IPS-20b (cell line): ENCODE results near the gene ZNF529.

Experiments used
- H3K27ac ChIP-seq: one replicate; pipeline ENCODE4 v1.5.1; 2013; ENCODE audit warnings: low read length
- H3K27me3 ChIP-seq: 2 replicates; pipeline ENCODE4 v1.6.1; 2013; ENCODE audit warnings: mild to moderate bottlenecking, low read length, inconsistent platforms; ENCODE audit not compliant: insufficient read depth
- H3K36me3 ChIP-seq: 2 replicates; pipeline ENCODE4 v1.6.1; 2013; ENCODE audit warnings: low read depth, mild to moderate bottlenecking, inconsistent platforms, low read length, moderate library complexity; ENCODE audit not compliant: insufficient read depth
- H3K4me1 ChIP-seq: 2 replicates; pipeline ENCODE4 v1.6.1; 2013; ENCODE audit warnings: mild to moderate bottlenecking, control low read depth, inconsistent platforms, low read length, moderate library complexity; ENCODE audit not compliant: insufficient read depth
- H3K4me3 ChIP-seq: 2 replicates; pipeline ENCODE4 v1.5.1; 2013; ENCODE audit warnings: mild to moderate bottlenecking, low read length, inconsistent platforms
- H3K9ac ChIP-seq: 2 replicates; pipeline ENCODE4 v1.6.1; 2013; ENCODE audit warnings: low read depth, mild to moderate bottlenecking, inconsistent platforms, low read length, moderate library complexity
- H3K9me3 ChIP-seq: 2 replicates; pipeline ENCODE4 v1.6.1; 2013; ENCODE audit warnings: mild to moderate bottlenecking, low read depth, low read length, inconsistent platforms; ENCODE audit not compliant: insufficient read depth

The ZNF529 gene

DNA sequence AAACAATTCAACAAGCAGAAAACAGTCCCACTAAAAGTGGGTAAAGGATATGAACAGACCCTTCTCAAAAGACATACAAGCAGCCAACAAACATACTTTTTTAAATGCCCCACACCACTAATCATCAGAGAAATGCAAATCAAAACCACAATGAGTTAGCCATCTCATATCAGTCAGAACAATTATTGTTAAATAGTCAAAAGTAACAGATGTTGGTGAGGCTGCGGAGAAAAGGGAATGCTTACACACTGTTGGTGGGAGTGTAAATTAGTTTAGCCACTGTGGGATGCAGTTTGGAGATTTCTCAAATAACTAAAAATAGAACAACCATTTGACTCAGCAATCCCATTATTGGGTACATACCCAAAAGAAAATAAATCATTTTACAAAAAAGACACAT is 8.7 kb downstream of the ZNF529 start:
- H3K27me3 ChIP-seq: no peaks in the 10 kb centered on the region
- peaks cover 55% of the 10 kb centered on the region for H3K9me3 ChIP-seq
- peaks cover 22% of the 10 kb centered on the region for H3K36me3 ChIP-seq
- H3K4me3 ChIP-seq: no peak overlapping the region
- H3K27ac ChIP-seq: no peak overlapping the region
- no peak overlapping the region for H3K9ac ChIP-seq
- H3K4me1 ChIP-seq: no peaks in the 10 kb centered on the region

DNA sequence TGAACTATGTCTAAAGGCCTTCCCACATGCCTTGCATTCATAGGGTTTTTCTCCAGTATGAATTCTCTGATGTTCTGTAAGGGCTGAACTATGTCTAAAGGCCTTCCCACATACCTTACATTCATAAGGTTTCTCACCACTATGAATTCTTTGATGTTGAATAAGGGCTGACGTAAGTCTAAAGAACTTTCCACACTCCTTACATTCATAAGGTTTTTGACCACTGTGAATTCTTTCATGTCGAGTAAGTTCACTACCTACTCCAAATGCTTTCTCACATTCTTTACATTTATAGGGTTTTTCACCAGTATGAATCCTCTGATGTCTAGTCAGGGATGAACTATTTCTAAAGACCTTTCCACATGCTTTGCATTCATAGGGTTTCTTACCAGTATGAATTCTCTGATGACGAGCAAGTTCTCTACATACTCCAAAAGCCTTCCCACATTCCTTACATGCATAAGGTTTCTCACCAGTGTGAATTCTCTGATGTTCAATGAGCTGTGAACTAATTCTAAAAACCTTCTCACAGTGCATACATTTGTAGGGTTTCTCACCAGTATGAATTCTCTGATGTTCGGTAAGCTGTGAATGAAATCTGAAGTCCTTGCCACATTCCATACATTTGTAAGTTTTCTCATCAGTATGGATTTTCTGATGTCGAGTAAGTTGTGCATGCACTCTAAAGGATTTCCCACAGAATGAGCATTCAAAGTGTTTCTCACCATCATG is 25.9 kb downstream of the ZNF529 start:
- Histone ChIP-seq H3K36me3 (peaks cover 88% of the 10 kb centered on the region), H3K4me3 (0 out of 2 replicates have a peak overlapping the region, but pooled peaks have one; percentile 11), H3K9me3 (peaks cover 98% of the 10 kb centered on the region), H3K27ac (no peak overlapping the region), H3K9ac (no peak overlapping the region), H3K27me3 (no peaks in the 10 kb centered on the region), H3K4me1 (no peaks in the 10 kb centered on the region)

- Histone ChIP-seq H3K27me3 (no peaks in the 10 kb centered on the region), H3K9me3 (peaks cover 14% of the 10 kb centered on the region), H3K27ac (peak overlapping the region; percentile 91), H3K36me3 (peaks cover 20% of the 10 kb centered on the region), H3K4me3 (peak overlapping the region; percentile 97), H3K9ac (peak overlapping the region; percentile 98; the same call in 1 of the 2 replicates), H3K4me1 (peaks cover 4% of the 10 kb centered on the region; the same call in 1 of the 2 replicates)
Observed at GRCh38 chr19:36528921-36529518, 44.1 kb downstream of the ZNF529 start.

DNA sequence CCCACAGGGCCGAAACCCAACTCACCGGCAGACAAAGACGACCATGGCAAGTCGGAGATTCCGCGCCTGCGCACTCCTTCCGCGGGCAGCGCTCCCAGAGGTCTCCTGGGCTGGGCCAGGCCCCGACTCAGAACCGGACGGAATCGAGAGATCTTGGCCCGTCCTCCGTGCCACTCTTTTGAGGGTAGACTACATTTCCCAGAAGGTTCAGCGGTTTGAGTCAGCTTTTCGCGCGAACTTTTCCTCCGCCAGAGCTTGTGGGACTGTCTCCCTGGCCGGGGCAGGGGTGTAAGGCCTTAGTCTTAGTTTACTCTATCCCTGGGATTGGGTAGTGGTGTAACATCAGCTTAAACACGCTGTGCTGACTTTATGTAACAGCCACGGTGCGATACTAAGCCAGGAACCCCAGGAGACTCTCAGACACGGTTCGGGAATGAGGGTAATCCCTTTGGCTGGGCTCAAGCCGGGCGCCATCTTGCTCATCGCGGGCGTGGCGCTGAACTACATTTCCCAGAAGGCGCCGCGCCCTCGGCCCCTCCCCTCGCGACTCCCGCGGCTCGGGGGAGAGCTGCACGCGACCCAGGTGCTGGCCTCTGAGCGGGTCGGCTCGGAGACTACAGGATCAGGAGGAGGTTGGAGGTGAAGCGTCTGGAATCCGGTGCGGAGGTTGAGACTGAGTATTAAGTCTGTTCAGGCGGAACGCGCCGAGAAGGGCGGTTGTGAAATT is 44.7 kb downstream of the ZNF529 start, which contains the start of gene ZNF260:
Gene ZNF260 (minus strand): TSS at position 78 of the 727 bp plus-strand sequence. CDS start 13,033 bp downstream, outside the sequence.
- peaks cover 10% of the 10 kb centered on the region for H3K9me3 ChIP-seq
- peak within 1 kb of the TSS; percentile 98 for H3K9ac ChIP-seq
- H3K4me3 ChIP-seq: peak within 1 kb of the TSS; percentile 97
- peak within 1 kb of the TSS; percentile 91 for H3K27ac ChIP-seq
- H3K36me3 ChIP-seq: peaks cover 22% of the 10 kb centered on the region
- peaks cover 4% of the 10 kb centered on the region; the same call in 1 of the 2 replicates for H3K4me1 ChIP-seq
- no peaks in the 10 kb centered on the region for H3K27me3 ChIP-seq

DNA sequence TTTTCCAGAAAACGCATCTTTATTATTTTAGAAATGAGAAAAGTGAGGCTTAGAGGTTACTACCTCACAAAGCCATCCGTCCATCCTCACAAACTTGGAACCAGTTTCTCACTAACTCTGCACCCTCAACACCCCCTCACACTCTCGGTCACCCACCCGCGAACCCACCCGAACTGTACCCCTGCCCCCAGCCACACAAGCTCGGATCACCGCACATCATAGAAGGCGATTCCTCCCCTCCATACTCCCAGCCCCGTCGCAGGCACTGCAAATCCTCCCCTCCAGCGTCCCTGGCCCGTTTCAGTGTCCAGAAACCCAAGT is 45.3 kb downstream of the ZNF529 start:
- H3K9me3 ChIP-seq: peaks cover 7% of the 10 kb centered on the region
- H3K27ac ChIP-seq: peak overlapping the region; percentile 91
- H3K9ac ChIP-seq: peak overlapping the region; percentile 98
- H3K27me3 ChIP-seq: no peaks in the 10 kb centered on the region
- peaks cover 27% of the 10 kb centered on the region for H3K36me3 ChIP-seq
- peaks cover 4% of the 10 kb centered on the region; the same call in 1 of the 2 replicates for H3K4me1 ChIP-seq
- H3K4me3 ChIP-seq: peak overlapping the region; percentile 97

- peaks cover 11% of the 10 kb centered on the region for H3K9me3 ChIP-seq
- H3K9ac ChIP-seq: peak overlapping the region; percentile 98
- H3K27me3 ChIP-seq: no peaks in the 10 kb centered on the region
- peak overlapping the region; percentile 91 for H3K27ac ChIP-seq
- H3K36me3 ChIP-seq: peaks cover 32% of the 10 kb centered on the region
- peak overlapping the region; percentile 97 for H3K4me3 ChIP-seq
- H3K4me1 ChIP-seq: peaks cover 4% of the 10 kb centered on the region; the same call in 1 of the 2 replicates
Observed at GRCh38 chr19:36527341-36527740, 45.8 kb downstream of the ZNF529 start.

DNA sequence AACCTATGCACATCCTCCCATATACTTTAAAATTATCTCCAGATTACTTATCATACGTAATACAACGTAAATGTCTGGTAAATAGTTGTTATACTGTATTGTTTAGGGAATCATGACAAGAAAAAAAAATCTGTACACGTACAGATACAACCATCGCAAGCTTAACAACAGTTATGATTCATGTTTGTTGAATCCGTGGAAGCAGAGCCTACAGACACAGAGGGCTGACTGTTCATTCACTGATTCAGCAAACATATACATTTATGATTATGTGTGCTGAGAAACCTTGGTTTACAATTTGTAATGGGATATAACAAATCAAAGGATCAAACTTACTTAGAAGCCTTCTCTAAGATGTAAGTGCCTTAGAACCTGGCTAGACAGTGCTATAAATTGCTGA is 46.5 kb downstream of the ZNF529 start:
- peak overlapping the region; percentile 97 for H3K4me3 ChIP-seq
- no peaks in the 10 kb centered on the region for H3K27me3 ChIP-seq
- peaks cover 39% of the 10 kb centered on the region for H3K36me3 ChIP-seq
- peaks cover 4% of the 10 kb centered on the region; the same call in 1 of the 2 replicates for H3K4me1 ChIP-seq
- H3K27ac ChIP-seq: no peak overlapping the region
- peak overlapping the region; percentile 98; the same call in 1 of the 2 replicates for H3K9ac ChIP-seq
- H3K9me3 ChIP-seq: peaks cover 11% of the 10 kb centered on the region

- H3K9ac ChIP-seq: no peak overlapping the region
- H3K27ac ChIP-seq: no peak overlapping the region
- H3K9me3 ChIP-seq: peaks cover 19% of the 10 kb centered on the region
- H3K27me3 ChIP-seq: no peaks in the 10 kb centered on the region
- peaks cover 57% of the 10 kb centered on the region for H3K36me3 ChIP-seq
- no peak overlapping the region for H3K4me3 ChIP-seq
- H3K4me1 ChIP-seq: peaks cover 4% of the 10 kb centered on the region; the same call in 1 of the 2 replicates
Observed at GRCh38 chr19:36524617-36525016, 48.5 kb downstream of the ZNF529 start.

GRCh38 chr19:36514012-36514612 is 59.0 kb downstream of the ZNF529 start:
- Histone ChIP-seq H3K27ac (no peak overlapping the region), H3K27me3 (no peaks in the 10 kb centered on the region), H3K9me3 (peaks cover 99% of the 10 kb centered on the region), H3K4me1 (no peaks in the 10 kb centered on the region), H3K4me3 (peak overlapping the region; percentile 38), H3K36me3 (peaks cover 80% of the 10 kb centered on the region), H3K9ac (no peak overlapping the region)

DNA sequence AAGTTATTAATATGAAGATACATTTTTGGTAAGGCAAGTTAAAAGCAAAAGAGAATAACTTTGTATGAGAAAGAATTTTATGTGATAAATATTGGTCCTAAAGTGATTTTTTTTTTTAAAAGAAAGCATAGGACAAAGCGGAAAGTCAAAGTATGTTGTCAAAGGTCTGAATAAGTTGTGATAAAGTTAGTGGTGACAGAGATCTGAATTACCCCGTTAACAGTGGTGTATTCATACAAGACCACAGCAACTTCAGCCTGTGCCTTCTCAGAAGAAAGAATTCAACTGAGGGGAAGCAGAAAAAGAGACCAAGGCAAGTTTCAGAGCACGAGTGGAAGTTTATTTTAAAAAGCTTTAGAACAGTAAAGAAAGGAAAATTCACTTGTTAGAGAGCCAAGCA is 64.8 kb downstream of the ZNF529 start:
- Histone ChIP-seq H3K4me1 (no peaks in the 10 kb centered on the region), H3K27ac (no peak overlapping the region), H3K4me3 (no peak overlapping the region), H3K36me3 (peaks cover 23% of the 10 kb centered on the region), H3K9ac (no peak overlapping the region), H3K27me3 (no peaks in the 10 kb centered on the region), H3K9me3 (peaks cover 79% of the 10 kb centered on the region)

DNA sequence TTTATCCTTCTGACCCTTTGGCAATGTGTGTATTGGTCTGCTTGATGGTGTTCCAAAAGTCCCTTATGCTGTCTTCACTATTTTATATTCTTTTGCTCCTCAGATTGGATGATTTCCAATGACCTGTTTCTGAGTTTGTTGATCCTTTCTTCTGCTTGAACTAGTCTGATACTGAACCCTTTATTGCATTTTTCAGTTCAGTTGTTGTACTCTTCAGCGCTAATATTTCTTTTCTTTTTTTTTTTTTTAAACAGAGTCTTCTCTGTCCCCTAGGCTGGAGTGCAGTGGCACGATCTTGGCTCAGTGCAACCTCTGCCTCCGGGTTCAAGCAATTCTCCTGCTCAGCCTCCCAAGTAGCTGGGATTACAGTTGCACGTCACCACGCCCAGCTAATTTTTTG is 71.1 kb downstream of the ZNF529 start:
- Histone ChIP-seq H3K27ac (no peak overlapping the region), H3K9me3 (peaks cover 68% of the 10 kb centered on the region), H3K27me3 (no peaks in the 10 kb centered on the region), H3K4me3 (no peak overlapping the region), H3K4me1 (no peaks in the 10 kb centered on the region), H3K36me3 (no peaks in the 10 kb centered on the region), H3K9ac (no peak overlapping the region)
